Suprapubic skin (tissue), 4 donors: ENCODE results near the gene NCAPG2.

Experiments
- EP300 ChIP-seq: sonication (generic); formaldehyde crosslinking; IDR thresholded peaks from one replicate; pipeline ENCODE4 v1.6.1; 2017; ENCODE audit warnings: antibody characterized with exemption
- POLR2A ChIP-seq, 2 donors: fragments of 450-650 bp; IDR thresholded peaks; one replicate each; pipeline ENCODE4 v1.6.1; 2017; ENCODE audit warnings: antibody characterized with exemption in 2 of 2, mild to moderate bottlenecking in 2 of 2, moderate library complexity in 2 of 2
- POLR2AphosphoS5 ChIP-seq, 3 donors: sonication (generic); formaldehyde crosslinking; IDR thresholded peaks; one replicate each; pipeline ENCODE4 v1.6.1; 2017; ENCODE audit warnings: antibody characterized with exemption in 3 of 3
- TF ChIP-seq, protein P1 (sequence below), 2 donors: fragments of 200-600 bp in 1 of 2; fragments of 450-650 bp in 1 of 2; sonication (generic) in 1 of 2; IDR thresholded peaks; one replicate each; pipeline ENCODE4 v1.5.1; 2016 to 2019; ENCODE audit warnings: antibody characterized with exemption in 2 of 2, mild to moderate bottlenecking in 1 of 2, moderate library complexity in 1 of 2

DNA sequence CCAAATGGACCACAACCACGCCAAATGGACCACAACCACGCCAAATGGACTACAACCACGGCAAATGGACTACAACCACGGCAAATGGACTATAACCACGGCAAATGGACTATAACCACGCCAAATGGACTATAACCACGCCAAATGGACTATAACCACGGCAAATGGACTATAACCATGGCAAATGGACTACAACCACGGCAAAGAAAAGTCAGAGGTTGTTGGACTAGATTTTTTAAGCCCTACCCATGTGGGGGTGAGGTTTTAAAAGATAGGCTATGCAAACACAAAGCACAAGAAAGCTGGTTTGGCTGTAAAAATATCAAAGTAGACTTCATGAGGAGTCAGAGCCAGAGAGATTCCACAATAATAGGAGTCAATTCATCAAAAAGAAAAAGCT is 55.8 kb downstream of the NCAPG2 start:
- TF ChIP-seq, protein P1, sequence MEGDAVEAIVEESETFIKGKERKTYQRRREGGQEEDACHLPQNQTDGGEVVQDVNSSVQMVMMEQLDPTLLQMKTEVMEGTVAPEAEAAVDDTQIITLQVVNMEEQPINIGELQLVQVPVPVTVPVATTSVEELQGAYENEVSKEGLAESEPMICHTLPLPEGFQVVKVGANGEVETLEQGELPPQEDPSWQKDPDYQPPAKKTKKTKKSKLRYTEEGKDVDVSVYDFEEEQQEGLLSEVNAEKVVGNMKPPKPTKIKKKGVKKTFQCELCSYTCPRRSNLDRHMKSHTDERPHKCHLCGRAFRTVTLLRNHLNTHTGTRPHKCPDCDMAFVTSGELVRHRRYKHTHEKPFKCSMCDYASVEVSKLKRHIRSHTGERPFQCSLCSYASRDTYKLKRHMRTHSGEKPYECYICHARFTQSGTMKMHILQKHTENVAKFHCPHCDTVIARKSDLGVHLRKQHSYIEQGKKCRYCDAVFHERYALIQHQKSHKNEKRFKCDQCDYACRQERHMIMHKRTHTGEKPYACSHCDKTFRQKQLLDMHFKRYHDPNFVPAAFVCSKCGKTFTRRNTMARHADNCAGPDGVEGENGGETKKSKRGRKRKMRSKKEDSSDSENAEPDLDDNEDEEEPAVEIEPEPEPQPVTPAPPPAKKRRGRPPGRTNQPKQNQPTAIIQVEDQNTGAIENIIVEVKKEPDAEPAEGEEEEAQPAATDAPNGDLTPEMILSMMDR (IDR thresholded peaks at IDR 0.05): no peak
- TF ChIP-seq POLR2A (IDR thresholded peaks at IDR 0.05) (no peak), POLR2AphosphoS5 (IDR thresholded peaks at IDR 0.05) (no peak), EP300 (no peak)
